HG03354 (cell line): ENCODE data around the gene FNDC3A.

Experiments used
- ATAC-seq: cut with Tn5 transposase; IDR thresholded peaks from one replicate; pipeline ENCODE4 v1.9.1; 2021; ENCODE audit warnings: mild to moderate bottlenecking; ENCODE audit not compliant: unreplicated experiment, poor library complexity, severe bottlenecking

The FNDC3A gene, protein sequence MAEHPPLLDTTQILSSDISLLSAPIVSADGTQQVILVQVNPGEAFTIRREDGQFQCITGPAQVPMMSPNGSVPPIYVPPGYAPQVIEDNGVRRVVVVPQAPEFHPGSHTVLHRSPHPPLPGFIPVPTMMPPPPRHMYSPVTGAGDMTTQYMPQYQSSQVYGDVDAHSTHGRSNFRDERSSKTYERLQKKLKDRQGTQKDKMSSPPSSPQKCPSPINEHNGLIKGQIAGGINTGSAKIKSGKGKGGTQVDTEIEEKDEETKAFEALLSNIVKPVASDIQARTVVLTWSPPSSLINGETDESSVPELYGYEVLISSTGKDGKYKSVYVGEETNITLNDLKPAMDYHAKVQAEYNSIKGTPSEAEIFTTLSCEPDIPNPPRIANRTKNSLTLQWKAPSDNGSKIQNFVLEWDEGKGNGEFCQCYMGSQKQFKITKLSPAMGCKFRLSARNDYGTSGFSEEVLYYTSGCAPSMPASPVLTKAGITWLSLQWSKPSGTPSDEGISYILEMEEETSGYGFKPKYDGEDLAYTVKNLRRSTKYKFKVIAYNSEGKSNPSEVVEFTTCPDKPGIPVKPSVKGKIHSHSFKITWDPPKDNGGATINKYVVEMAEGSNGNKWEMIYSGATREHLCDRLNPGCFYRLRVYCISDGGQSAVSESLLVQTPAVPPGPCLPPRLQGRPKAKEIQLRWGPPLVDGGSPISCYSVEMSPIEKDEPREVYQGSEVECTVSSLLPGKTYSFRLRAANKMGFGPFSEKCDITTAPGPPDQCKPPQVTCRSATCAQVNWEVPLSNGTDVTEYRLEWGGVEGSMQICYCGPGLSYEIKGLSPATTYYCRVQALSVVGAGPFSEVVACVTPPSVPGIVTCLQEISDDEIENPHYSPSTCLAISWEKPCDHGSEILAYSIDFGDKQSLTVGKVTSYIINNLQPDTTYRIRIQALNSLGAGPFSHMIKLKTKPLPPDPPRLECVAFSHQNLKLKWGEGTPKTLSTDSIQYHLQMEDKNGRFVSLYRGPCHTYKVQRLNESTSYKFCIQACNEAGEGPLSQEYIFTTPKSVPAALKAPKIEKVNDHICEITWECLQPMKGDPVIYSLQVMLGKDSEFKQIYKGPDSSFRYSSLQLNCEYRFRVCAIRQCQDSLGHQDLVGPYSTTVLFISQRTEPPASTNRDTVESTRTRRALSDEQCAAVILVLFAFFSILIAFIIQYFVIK

DNA sequence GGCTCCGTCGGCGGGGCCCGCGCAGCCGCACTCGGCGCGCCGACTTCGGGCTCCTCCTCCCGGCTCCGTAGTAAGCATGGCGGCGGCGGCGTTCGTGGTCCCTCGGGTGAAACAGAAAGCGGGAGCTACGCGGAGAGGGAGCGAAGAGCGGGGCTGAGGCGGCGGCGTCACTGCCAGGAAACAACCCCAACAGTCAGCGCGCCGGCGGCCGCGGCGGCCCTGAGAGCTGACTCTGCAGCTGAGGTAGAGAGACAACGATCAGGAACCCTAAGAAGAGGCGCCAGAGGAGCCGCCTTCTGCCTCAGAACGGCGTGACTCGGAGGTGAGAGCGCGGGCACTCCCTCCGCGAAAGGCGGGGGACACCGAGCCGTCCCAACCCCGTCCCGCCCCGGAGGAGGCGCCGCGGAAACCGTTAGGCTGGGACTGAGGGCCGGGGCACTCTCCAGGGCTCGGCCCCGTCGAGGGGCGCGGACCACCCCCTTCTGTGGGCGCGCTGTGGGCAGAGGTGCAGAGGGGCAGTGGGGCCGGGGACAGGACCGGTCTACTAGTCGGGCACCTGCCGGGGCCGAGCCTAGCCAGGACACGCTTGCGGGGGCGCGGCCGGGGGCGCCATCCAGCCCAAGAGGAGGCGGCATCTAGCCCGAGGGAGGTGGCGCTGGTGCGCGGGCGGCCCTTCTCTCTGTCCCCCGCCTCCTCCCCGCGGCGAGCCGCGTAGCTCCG, at the start of gene FNDC3A:
TSS of gene FNDC3A (plus strand) at position 57 of the 720 bp plus-strand sequence. CDS start 30,279 bp downstream, outside the sequence.
- peak; percentile 71 for ATAC-seq

DNA sequence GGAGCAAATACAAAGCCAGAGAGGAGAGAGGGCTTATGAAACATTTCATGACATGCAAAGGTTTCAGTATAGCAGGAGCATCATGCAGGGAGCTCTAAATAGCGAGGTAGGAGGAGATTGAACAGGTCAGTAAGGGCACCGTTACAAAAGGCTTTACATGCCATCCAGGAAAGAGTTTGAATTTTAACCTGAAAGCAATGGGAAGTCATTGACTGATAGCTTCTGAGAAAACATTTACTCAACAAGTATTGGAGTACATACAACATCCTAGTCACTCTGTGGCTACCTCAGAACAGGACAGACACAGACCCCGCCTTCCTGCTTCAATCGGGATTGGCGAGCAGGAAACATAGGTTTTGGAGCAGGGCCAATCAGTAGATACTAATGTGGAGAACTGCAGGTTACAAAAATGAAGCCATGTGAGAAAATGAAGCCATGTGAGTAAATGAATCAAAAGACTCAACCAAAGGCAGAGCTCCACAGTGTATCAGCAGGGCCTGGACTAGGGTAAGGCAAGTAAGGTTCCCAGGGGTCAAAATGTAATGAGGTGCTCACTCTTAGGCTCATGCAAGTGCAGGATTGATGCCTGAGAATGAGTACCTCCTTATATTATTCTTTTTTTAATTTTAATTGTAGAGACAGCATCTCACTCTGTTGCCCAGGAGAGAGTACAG, 46.8 kb upstream of the FNDC3A start:
- no peak for ATAC-seq

DNA sequence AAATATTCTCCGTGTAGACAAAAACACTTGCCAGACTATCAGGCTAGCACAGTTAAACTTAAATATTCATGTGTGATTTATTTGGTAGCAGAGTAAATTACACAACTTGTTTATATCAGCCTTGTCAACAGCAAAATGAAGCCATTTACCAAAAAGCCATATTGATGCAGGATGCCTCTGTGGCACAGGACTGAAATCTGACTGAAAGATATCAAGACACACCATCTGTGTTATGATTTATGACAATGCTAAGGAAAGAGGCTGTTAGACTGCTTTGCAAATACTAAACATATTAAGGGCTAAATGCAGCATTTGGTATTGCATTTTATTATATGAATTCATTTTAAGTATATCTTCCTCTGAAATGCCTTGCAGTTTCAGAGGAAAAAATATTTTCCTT, 44.8 kb upstream of the FNDC3A start:
- no peak for ATAC-seq

DNA sequence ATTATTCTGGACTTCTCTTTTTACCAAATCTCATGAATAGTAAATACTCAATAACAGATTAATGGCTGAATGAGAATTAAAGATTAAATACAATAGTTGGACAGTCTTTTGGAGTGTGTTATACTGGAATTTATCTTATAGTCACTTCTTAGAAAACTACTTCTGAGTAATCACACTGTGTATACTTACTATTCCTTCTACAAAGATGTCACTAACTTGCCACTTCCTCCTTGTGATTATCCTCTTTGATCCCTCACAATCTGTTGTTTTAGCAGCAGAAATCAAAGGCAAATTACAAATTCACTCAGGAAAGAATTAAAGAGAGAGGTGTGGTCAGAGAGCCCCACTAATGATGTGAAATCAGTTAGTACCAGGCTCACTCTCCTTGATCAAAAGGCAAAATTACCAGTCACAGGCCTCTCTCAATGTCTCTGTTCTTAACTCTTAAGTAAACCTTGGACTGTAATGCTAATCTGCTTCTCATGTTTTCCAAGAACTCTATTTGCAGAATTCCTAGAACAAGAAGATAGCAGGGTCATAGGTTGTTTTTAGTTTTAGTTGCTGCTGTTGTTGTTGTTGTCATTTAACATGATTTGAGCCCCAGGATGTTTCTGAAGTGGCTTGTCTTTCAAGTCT, 37.3 kb upstream of the FNDC3A start:
- ATAC-seq: no peak

DNA sequence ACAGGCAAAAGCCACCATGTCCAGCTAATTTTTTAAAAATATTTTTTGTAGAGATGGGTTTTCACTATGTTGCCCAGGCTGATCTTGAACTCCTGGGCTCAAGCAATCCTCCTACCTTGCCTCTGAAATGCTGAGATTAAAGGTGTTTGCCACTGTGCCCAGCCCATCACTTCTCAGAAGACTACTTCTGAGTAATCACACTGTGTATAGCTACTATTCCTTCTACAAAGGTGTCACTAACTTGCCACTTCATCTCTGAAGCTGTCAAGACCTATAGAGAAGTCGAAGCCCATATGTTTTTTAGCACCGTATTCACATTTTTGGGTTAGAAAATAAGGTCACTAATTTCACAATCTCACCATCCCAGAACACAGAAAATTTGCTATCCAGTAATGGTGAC, 36.0 kb upstream of the FNDC3A start:
- ATAC-seq: no peak

DNA sequence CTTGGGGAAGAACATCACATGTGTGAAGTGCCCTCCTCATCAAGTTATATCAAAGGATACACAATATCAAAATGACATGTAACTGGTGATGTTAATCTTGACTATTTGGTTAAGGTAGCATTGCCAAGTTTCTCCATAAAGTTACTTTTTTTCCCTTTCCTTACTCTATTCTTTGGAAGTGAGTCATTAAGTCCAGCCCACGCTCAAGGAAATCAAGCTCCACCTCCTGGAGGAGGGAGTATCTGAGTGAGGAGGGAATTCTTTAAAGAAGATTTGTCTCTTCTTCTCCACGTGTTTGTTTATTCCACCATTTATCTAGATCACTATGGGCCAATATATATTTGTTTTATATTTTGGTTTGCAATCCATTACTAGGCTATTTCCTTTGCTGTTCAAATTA, 33.6 kb upstream of the FNDC3A start:
- no peak for ATAC-seq

DNA sequence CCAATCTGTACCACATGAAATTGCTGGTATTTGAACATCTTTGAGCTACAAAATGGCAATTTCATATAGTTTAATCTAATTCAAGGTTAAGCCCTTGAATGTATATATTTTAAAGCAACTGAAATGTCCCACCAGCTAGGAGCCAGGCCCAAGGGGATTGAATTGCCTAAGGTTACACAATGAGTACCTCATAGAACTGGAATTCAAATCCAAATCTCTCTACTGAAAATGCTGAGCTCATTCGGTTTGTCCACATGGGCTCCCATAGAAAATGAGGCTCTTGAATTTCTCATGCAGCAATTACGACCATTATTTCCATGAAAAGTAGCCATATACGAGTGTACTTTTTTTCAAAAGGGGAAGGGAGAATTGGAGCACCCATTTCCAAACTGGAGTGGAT, 31.5 kb upstream of the FNDC3A start:
- ATAC-seq: no peak

DNA sequence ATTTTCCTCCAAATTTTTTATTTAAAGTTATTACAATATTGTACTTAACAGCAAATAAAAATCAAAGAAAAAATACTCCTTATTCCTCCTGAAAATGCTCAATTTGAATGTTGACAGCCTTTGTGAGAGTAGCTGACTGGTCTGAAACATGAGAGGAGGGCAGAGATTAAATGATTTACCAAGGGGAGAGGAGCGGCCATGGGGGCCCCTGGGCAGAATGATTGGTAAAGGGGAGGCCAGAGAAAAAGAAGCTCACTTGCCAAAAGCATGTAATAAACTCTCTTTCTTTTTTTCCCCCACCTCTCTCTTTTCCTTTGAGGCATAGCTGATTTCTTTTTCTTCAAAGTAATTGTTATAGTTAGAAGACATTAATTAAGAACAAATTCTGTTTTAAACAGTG, 30.1 kb upstream of the FNDC3A start:
- ATAC-seq: no peak

DNA sequence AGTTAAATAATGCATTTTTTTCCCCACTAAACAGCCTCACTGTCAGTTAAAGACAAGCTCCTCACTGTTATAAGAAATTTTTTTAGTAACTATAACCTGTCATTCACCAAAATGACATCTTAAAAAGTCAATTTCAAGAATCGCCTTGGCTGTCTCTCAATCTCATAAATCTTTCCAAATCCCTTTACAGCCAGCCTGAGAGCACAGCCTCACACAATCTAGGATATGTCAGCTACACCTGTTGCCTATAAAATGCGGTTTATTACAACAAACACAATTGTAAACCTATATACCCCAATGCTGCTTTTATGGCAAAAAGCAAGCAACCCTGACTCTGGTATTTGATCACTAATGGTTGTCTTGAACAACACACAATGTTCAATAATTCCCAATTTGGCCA, 29.5 kb upstream of the FNDC3A start:
- no peak for ATAC-seq

DNA sequence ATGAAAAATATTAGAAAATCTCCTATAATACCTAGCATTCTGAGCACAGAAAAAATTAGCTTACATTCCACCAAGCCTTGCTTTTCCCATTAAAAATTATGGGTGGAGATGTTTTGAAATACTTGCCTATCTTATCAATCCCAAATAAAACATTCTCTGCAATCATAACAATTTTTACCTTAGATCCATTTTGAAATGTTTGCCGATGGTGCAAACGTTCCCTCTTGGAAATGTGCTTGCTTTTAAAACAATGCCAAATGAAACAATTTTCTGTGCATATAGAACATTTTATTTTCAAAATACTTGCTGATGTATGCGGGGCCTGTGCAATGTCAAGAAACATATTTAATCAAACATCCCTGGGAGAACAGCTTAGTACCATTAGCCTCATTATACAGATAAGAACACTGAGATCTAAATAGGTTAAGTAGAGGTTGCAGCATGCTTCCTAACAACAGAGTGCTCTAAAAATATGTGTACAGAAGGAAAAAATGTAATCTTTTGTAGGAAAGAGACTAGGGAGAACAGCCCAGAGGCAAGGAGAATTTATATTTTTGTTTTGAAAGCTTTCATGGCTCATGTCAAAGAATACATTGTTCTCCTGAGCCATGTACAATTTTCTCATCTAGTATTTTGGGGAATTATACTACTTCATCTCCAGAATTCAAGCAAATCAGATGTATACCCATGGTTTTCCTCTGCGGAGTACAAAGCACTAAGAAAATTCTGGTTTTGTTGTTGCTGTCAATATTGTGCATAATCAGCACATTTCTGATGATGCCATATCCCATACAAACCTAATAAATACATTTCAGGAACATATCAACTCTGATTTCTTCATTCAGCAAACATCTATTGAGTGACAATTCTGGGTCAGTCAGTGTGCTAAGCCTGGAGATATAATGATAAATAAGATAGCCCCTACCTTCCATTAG, 25.9 kb upstream of the FNDC3A start:
- no peak for ATAC-seq

DNA sequence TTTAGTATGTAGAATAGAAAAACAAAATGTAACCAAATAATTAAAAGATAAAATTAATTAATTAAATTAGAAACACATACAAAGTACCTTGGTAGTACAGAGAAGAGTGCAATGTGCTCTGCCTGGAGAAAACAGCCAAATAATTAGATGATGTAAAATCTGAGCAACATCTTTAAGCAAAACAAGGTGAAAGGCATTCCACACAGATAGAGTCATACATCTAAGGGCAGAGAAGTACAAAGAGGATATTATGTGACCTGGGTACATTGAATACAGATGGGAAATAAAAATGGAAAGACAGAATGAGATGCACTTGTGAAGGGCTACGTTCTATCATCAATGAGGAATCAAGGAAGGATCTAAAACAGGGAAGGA, 25.2 kb upstream of the FNDC3A start:
- ATAC-seq: no peak

DNA sequence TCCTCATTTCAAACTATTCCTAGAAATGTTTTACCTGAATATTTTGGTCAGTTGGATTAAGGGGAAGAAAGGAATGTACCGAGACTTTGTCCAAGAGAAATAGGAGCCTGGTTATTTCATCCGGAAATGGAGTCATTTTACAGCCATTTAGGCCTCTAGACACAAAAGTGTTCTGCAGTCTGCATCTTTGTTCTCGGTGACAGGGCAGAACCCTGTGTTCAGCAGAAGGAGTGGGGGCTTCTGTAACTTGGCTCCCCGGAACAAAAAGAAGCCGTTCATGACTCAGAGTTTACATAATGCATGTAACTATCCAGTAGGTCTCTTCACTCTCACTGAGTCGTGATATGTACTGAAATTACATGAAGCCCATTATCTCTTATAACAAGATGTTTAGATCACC, 21.6 kb upstream of the FNDC3A start:
- ATAC-seq: no peak

DNA sequence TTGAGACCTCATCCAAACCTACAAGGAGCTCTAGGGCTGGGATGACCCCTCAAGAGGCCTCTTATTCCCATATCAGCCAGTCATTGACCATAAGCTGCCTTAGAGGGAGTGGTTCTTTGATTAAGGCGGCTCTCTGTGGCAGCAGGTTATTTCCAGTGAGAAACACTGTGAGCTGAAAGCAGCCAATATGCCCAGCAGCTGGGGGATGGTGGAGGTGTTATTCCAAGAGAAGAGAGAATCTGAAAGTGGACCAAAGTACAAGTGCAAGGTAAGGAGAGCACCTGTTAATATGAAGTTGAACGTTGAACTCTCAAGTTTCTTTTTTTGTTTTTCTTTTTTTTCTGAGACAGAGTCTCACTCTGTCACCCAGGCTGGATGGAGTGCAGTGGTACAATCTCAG, 20.2 kb upstream of the FNDC3A start:
- no peak for ATAC-seq

DNA sequence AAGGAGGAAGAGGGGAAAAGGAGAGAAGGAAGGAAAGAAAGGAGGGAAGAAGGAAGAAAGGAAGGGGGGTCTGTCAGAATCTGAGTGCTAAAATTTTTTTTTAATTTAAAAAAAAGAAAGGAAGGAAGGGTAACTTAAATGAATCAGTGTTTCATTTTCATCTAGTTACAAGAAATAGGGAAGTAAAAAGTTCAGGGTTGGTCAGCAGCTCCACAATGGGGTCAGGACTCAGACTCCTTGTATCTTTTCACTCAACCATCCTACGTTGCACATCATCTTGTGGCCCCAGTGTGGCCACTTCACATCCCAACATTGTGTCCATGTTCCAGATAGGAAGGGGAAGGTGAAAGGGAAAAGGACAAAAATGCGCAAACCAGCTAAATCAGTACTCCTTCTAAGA, 14.3 kb upstream of the FNDC3A start:
- no peak for ATAC-seq

DNA sequence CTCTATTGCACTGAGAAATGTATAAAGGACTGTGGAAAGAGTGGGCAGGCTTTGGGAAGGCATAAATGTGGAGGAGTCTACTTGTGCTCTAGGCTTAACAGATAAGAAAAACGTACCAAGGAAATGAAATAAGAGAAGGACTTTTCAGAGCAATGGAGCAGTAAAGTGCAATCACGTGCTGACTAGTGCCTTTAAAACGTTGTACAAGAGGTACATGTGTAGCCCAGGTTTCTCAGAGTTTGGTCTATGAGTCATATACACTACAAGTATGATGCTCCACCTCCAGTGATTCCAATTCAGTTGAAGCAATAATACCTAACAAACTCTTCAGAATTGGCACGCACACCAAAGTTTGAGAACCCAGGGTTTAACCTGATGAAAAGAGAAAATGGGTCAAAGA, 13.4 kb upstream of the FNDC3A start:
- ATAC-seq: no peak

DNA sequence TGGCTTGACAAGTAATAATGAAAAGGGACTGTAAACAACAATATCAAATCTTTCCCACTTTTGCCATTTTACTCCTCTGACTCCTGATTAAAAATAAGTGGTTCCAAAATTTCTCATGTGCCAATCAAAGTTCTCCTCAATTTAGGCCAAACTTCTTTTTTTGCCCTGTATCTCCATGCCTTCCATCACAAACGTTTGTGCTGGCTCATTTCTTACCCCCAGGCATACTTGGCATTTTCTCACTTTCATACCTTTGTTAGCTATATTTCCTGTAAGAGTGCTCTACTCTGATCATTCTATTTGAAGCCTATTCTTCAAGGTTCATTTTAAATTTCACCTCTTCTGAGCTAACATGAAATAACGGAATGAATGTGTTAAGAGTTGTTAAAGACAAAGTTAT, 10.0 kb upstream of the FNDC3A start:
- no peak for ATAC-seq

DNA sequence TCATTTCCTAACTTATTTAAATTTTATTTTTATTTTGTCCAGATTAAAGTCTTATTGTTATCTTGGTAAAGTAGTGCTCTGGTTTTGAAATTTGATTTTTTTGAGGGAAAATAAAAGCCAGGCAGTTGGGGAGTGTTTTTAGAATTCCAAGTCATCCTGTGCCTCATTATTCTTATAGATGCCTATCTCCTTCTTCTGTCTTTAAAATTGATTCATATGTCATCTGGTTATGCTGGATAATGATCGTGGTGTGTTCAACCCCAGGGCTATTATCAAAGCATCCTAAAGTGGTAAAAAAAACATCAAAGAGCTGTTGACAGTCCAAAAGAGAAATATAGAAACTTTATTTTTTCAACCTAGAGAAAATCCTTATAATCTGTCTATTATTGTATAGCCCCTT, 6.0 kb upstream of the FNDC3A start:
- ATAC-seq: no peak
